NCI-H82 (cell line): ENCODE measurements around the gene PTPRM.

Experiments
- DNase-seq: peaks from one replicate; lab custom pipeline; 2025; lab: John Stamatoyannopoulos, UW

PTPRM gene

GRCh38 chr18:7671105-7671504, 104.0 kb downstream of the PTPRM start:
- no peak for DNase-seq

GRCh38 chr18:7676253-7676873, 109.2 kb downstream of the PTPRM start:
- no peak for DNase-seq

- DNase-seq: no peak
Measured at GRCh38 chr18:7677001-7677400, 109.9 kb downstream of the PTPRM start.

- DNase-seq: no peak
Measured at GRCh38 chr18:7677424-7677823, 110.3 kb downstream of the PTPRM start.

- DNase-seq: no peak
Measured at GRCh38 chr18:7678389-7678788, 111.3 kb downstream of the PTPRM start.

- DNase-seq: no peak
Measured at GRCh38 chr18:7678801-7679200, 111.7 kb downstream of the PTPRM start.

- no peak for DNase-seq
Measured at GRCh38 chr18:7681298-7681697, 114.2 kb downstream of the PTPRM start.

GRCh38 chr18:7682321-7682720, 115.2 kb downstream of the PTPRM start:
- DNase-seq: no peak

GRCh38 chr18:7683753-7684152, 116.6 kb downstream of the PTPRM start:
- no peak for DNase-seq

GRCh38 chr18:7684357-7684756, 117.2 kb downstream of the PTPRM start:
- no peak for DNase-seq

GRCh38 chr18:7684966-7685365, 117.8 kb downstream of the PTPRM start:
- no peak for DNase-seq

- no peak for DNase-seq
Measured at GRCh38 chr18:7686278-7686677, 119.2 kb downstream of the PTPRM start.

- DNase-seq: no peak
Measured at GRCh38 chr18:7688580-7688979, 121.5 kb downstream of the PTPRM start.

- no peak for DNase-seq
Measured at GRCh38 chr18:7691206-7691605, 124.1 kb downstream of the PTPRM start.

- no peak for DNase-seq
Measured at GRCh38 chr18:7696780-7697179, 129.7 kb downstream of the PTPRM start.

GRCh38 chr18:7697306-7697705, 130.2 kb downstream of the PTPRM start:
- no peak for DNase-seq

- DNase-seq: no peak
Measured at GRCh38 chr18:7711495-7711894, 144.4 kb downstream of the PTPRM start.

- no peak for DNase-seq
Measured at GRCh38 chr18:7720395-7720794, 153.3 kb downstream of the PTPRM start.

GRCh38 chr18:7721532-7721931, 154.4 kb downstream of the PTPRM start:
- DNase-seq: no peak

- no peak for DNase-seq
Measured at GRCh38 chr18:7722955-7723354, 155.8 kb downstream of the PTPRM start.

- DNase-seq: no peak
Measured at GRCh38 chr18:7723558-7723957, 156.4 kb downstream of the PTPRM start.

- DNase-seq: no peak
Measured at GRCh38 chr18:7725473-7725872, 158.4 kb downstream of the PTPRM start.

GRCh38 chr18:7725897-7726296, 158.8 kb downstream of the PTPRM start:
- no peak for DNase-seq

GRCh38 chr18:7726522-7726921, 159.4 kb downstream of the PTPRM start:
- DNase-seq: no peak
